COLO668 (cell line): ENCODE measurements around the gene CACNG3.
"Not testable (repeated sequence)": the region's sequence is repeated elsewhere in the genome, so short reads cannot be mapped to it uniquely, and the experiment has no call there.

ENCODE experiments used
- DNase-seq: peaks from one replicate; lab custom pipeline; 2025; ENCODE audit not compliant: unreplicated experiment; lab: John Stamatoyannopoulos, UW

CACNG3 gene

GRCh38 chr16:24255456-24256371, at the start of gene CACNG3:
TSS of gene CACNG3 (plus strand) at chr16:24256335. CDS start at chr16:24256755, 420 bp downstream.
- no peak for DNase-seq

GRCh38 chr16:24206926-24207325, 49.2 kb upstream of the CACNG3 start:
- DNase-seq = no peak

- DNase-seq = no peak
These were observed 47.4 kb upstream of the CACNG3 start for GRCh38 chr16:24208710-24209109.

- DNase-seq = no peak
These were observed 41.1 kb upstream of the CACNG3 start for GRCh38 chr16:24214992-24215391.

GRCh38 chr16:24216961-24217360, 39.2 kb upstream of the CACNG3 start:
- no peak for DNase-seq

- DNase-seq = no peak
These were observed 38.7 kb upstream of the CACNG3 start for GRCh38 chr16:24217461-24217860.

GRCh38 chr16:24218299-24218698, 37.8 kb upstream of the CACNG3 start:
- no peak for DNase-seq

GRCh38 chr16:24221219-24221618, 34.9 kb upstream of the CACNG3 start:
- no peak for DNase-seq

- no peak for DNase-seq
These were observed 27.6 kb upstream of the CACNG3 start for GRCh38 chr16:24228514-24228913.

- no peak for DNase-seq
These were observed 23.2 kb upstream of the CACNG3 start for GRCh38 chr16:24232936-24233335.

GRCh38 chr16:24234737-24235136, 21.4 kb upstream of the CACNG3 start:
- no peak for DNase-seq

- DNase-seq = no peak
These were observed 20.3 kb upstream of the CACNG3 start for GRCh38 chr16:24235806-24236205.

- DNase-seq = not testable (repeated sequence)
These were observed 17.3 kb upstream of the CACNG3 start for GRCh38 chr16:24238846-24239245.

GRCh38 chr16:24246911-24247607, 9.1 kb upstream of the CACNG3 start:
- DNase-seq = no peak

GRCh38 chr16:24253192-24253591, 2.9 kb upstream of the CACNG3 start:
- peak; percentile 6 for DNase-seq

- DNase-seq = no peak
These were observed 1.8 kb downstream of the CACNG3 start for GRCh38 chr16:24257958-24258357.

GRCh38 chr16:24258791-24259190, 2.7 kb downstream of the CACNG3 start:
- DNase-seq = no peak

GRCh38 chr16:24262816-24263215, 6.7 kb downstream of the CACNG3 start:
- DNase-seq = no peak

GRCh38 chr16:24270721-24271442, 14.7 kb downstream of the CACNG3 start:
- DNase-seq = no peak

GRCh38 chr16:24272379-24272778, 16.2 kb downstream of the CACNG3 start:
- DNase-seq = no peak

GRCh38 chr16:24273508-24274182, 17.5 kb downstream of the CACNG3 start:
- no peak for DNase-seq
